Testis (tissue), 2 donors: ENCODE measurements around the gene VPS35L.

Experiments used
- POLR2A ChIP-seq: fragments of 450-650 bp; IDR thresholded peaks from one replicate; pipeline ENCODE4 v1.6.1; 2017; ENCODE audit warnings: antibody characterized with exemption, mild to moderate bottlenecking, moderate library complexity
- TF ChIP-seq, protein P1 (sequence below), 3 experiments: fragments of 450-650 bp in 2 of 3; fragments of 200-600 bp in 1 of 3; sonication (generic) in 1 of 3; IDR thresholded peaks; one replicate each; pipeline ENCODE4 v1.5.1; 2016 to 2019; ENCODE audit warnings: antibody characterized with exemption in 3 of 3, mild to moderate bottlenecking in 2 of 3, moderate library complexity in 1 of 3

DNA sequence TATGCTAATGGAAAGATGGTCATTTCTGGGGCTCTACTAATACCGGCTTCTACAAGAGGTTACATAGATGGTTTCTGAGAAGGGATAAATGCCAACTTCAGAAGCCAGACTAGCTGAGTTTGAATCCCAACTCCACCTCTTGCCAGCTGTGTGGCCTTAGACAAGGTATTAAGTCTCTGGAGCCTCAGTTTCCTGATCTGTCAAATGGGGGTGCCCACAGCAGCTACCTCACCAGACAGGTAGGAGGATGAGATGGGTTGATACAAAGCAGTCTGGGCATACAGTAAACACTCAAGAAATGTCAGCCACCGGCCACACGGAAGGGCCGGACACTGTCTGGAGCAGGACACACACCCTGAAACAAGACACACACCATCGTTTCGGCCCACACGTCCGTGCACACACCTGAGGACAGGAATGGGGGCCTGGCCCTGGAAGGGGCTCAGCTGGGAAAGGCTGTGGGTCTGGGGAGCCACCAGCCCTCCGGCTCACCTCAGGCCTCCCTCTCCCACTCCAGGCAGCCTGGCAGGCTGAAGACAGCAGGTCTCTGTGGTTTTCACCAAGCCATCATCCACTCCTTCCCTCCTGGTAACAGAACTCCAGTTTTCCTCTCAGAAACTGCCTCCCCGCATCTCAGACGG lies 157.0 kb downstream of the VPS35L start:
- TF ChIP-seq, protein P1, sequence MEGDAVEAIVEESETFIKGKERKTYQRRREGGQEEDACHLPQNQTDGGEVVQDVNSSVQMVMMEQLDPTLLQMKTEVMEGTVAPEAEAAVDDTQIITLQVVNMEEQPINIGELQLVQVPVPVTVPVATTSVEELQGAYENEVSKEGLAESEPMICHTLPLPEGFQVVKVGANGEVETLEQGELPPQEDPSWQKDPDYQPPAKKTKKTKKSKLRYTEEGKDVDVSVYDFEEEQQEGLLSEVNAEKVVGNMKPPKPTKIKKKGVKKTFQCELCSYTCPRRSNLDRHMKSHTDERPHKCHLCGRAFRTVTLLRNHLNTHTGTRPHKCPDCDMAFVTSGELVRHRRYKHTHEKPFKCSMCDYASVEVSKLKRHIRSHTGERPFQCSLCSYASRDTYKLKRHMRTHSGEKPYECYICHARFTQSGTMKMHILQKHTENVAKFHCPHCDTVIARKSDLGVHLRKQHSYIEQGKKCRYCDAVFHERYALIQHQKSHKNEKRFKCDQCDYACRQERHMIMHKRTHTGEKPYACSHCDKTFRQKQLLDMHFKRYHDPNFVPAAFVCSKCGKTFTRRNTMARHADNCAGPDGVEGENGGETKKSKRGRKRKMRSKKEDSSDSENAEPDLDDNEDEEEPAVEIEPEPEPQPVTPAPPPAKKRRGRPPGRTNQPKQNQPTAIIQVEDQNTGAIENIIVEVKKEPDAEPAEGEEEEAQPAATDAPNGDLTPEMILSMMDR (IDR thresholded peaks at IDR 0.05), result no peak
- no peak for TF ChIP-seq POLR2A
